GM23338 (cell line): ENCODE data around the gene JAKMIP3.

Experiments used
- CTCF ChIP-seq, 2 experiments: fragments of 200-600 bp in 1 of 2; sonication (generic) in 1 of 2; conservative IDR thresholded peaks; 2 replicates each; pipeline versions ENCODE4 v1.5.1 to v1.6.1; 2016 to 2017; ENCODE audit warnings: antibody characterized with exemption in 2 of 2, low read depth in 2 of 2, mild to moderate bottlenecking in 2 of 2, moderate library complexity in 1 of 2
- EZH2phosphoT487 ChIP-seq: fragments of 200-600 bp; sonication (generic); IDR thresholded peaks from one replicate; pipeline ENCODE4 v1.8.1; 2018; ENCODE audit warnings: antibody characterized with exemption; ENCODE audit not compliant: unreplicated experiment
- JUNB ChIP-seq: IDR thresholded peaks from one replicate; pipeline ENCODE4 v1.6.1; 2016; ENCODE audit warnings: antibody characterized with exemption; ENCODE audit not compliant: unreplicated experiment

- TF ChIP-seq CTCF (conservative IDR thresholded peaks at IDR 0.05; ENCODE audit: low read depth in 2 of 2) (no peak), EZH2phosphoT487 (no peak), JUNB (no peak)
These were observed at the start of gene JAKMIP3 for GRCh38 chr10:132065491-132066105.
